Activated T-cell treated with anti-CD3 and anti-CD28 coated beads, Interleukin-2, amount 50 U/mL, for 4 hours (primary cell): ENCODE results near the gene EPHA7. TPM values are rescaled to one million over a fixed set of nuclear protein-coding genes. Genes with fewer than 3 reads are reported as not detected.

ENCODE experiments used
- ATAC-seq, 2 donors: fragments of 200-7000 bp; cut with Tn5 transposase; one replicate each; pipeline ENCODE4 v1.10.0; 2021
- DNase-seq: peaks from one replicate; pipeline ENCODE4 v3.0.0-alpha.2; 2020
- H3K27me3 Mint-ChIP-seq: one replicate; pipeline ENCODE4 v1.8.0; 2021; ENCODE audit warnings: low read depth, mixed read lengths
- H3K36me3 Mint-ChIP-seq: one replicate; pipeline ENCODE4 v1.8.0; 2022; ENCODE audit warnings: mixed read lengths; ENCODE audit not compliant: insufficient read depth
- H3K4me1 Mint-ChIP-seq: one replicate; pipeline ENCODE4 v1.8.0; 2021; ENCODE audit warnings: low read depth, mixed read lengths
- H3K4me3 Mint-ChIP-seq: one replicate; pipeline ENCODE4 v1.8.0; 2021; ENCODE audit warnings: mild to moderate bottlenecking, moderate library complexity, mixed read lengths
- H3K9me3 Mint-ChIP-seq: one replicate; pipeline ENCODE4 v1.8.0; 2021; ENCODE audit warnings: mixed read lengths
- total RNA-seq, 3 donors: library from RNA; stranded (reverse); gene quantifications; one replicate each; pipeline ENCODE4 v1.2.1, GENCODE V29; 2021

EPHA7 gene
- total RNA-seq, 3 donors from 2014 or later, result not detected

DNA sequence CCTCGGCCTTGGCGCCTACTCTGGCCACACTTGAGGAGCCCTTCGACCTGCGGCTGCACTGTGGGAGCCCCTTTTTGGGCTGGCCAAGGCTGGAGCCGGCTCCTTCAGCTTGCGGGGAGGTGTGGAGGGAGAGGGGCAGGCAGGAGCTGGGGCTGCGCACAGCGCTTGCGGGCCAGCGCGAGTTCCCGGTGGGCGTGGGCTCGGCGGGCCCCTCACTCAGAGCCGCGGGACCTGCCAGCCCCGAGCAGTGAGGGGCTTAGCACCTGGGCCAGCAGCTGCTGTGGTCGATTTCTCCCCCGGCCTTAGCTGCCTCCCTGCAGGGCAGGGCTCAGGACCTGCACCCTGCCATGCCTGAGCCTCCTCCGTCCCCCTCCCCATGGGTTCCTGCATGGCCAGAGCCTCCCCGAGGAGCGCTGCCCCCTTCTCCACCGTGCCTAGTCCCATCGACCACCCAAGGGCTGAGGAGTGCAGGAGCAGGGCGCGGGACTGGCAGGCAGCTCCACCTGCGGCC, 136.8 kb downstream of the EPHA7 start:
- ATAC-seq, result no peak
- DNase-seq, result peak; percentile 2
- H3K4me3 Mint-ChIP-seq, result no peak overlapping the region
- H3K36me3 Mint-ChIP-seq, result no peaks in the 10 kb centered on the region
- no peaks in the 10 kb centered on the region for H3K27me3 Mint-ChIP-seq
- H3K4me1 Mint-ChIP-seq, result no peaks in the 10 kb centered on the region
- H3K9me3 Mint-ChIP-seq, result peaks cover 7% of the 10 kb centered on the region

- H3K27me3 Mint-ChIP-seq, result no peaks in the 10 kb centered on the region
- peaks cover 1% of the 10 kb centered on the region for H3K9me3 Mint-ChIP-seq
- H3K36me3 Mint-ChIP-seq, result no peaks in the 10 kb centered on the region
- DNase-seq (no peak), ATAC-seq (no peak)
- H3K4me1 Mint-ChIP-seq, result no peaks in the 10 kb centered on the region
- H3K4me3 Mint-ChIP-seq, result no peak overlapping the region
These were observed 141.1 kb downstream of the EPHA7 start for GRCh38 chr6:93278241-93278640.

- Mint-ChIP-seq H3K9me3 (no peaks in the 10 kb centered on the region), H3K4me1 (no peaks in the 10 kb centered on the region), H3K27me3 (no peaks in the 10 kb centered on the region), H3K36me3 (no peaks in the 10 kb centered on the region), H3K4me3 (no peak overlapping the region)
- ATAC-seq (no peak), DNase-seq (no peak)
These were observed 146.5 kb downstream of the EPHA7 start for GRCh38 chr6:93272896-93273295.

- ATAC-seq, result no peak
- H3K27me3 Mint-ChIP-seq, result no peaks in the 10 kb centered on the region
These were observed 147.1 kb downstream of the EPHA7 start for GRCh38 chr6:93272211-93272610.

GRCh38 chr6:93266116-93266817, 153.1 kb downstream of the EPHA7 start:
- Mint-ChIP-seq H3K4me3 (no peak overlapping the region), H3K4me1 (no peaks in the 10 kb centered on the region), H3K9me3 (no peaks in the 10 kb centered on the region), H3K27me3 (no peaks in the 10 kb centered on the region), H3K36me3 (no peaks in the 10 kb centered on the region)
- DNase-seq, result no peak
- ATAC-seq, result no peak

More at GRCh38 chr6:93272211-93272610, 147.1 kb downstream of the EPHA7 start:
- Mint-ChIP-seq H3K36me3 (no peaks in the 10 kb centered on the region), H3K4me3 (no peak overlapping the region), H3K4me1 (no peaks in the 10 kb centered on the region), H3K9me3 (no peaks in the 10 kb centered on the region)
- DNase-seq, result no peak

DNA sequence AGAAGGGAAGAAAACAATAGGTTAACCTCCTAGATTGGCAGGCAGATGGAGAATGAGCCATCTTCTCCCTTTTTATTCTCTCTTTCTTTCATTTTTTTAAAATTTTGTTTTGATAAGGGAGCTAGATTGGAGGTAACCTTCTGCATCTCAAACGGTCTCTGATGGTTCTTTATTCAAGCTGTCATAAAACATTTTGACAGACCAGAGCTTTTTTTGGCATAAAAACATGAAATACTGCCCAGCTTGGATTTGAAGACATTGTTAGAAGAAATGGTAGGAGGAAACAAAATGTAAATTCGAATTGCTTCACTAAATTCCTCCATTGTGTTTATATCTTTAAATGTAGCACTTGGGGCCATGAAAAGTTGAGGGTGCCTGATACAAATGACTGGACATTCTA, 158.5 kb downstream of the EPHA7 start:
- ATAC-seq (no peak), DNase-seq (no peak)
- Mint-ChIP-seq H3K9me3 (peaks cover 2% of the 10 kb centered on the region), H3K4me1 (no peaks in the 10 kb centered on the region), H3K4me3 (no peak overlapping the region), H3K36me3 (no peaks in the 10 kb centered on the region), H3K27me3 (no peaks in the 10 kb centered on the region)

GRCh38 chr6:93259332-93259731, 160.0 kb downstream of the EPHA7 start:
- Mint-ChIP-seq H3K27me3 (no peaks in the 10 kb centered on the region), H3K4me1 (no peaks in the 10 kb centered on the region), H3K4me3 (no peak overlapping the region), H3K9me3 (peaks cover 2% of the 10 kb centered on the region), H3K36me3 (no peaks in the 10 kb centered on the region)
- ATAC-seq (no peak), DNase-seq (no peak)

- Mint-ChIP-seq H3K27me3 (no peaks in the 10 kb centered on the region), H3K9me3 (no peaks in the 10 kb centered on the region), H3K4me1 (no peaks in the 10 kb centered on the region), H3K4me3 (no peak overlapping the region), H3K36me3 (no peaks in the 10 kb centered on the region)
- no peak for ATAC-seq
- DNase-seq, result no peak
These were observed 166.4 kb downstream of the EPHA7 start for GRCh38 chr6:93252930-93253329.

GRCh38 chr6:93248631-93249030, 170.7 kb downstream of the EPHA7 start:
- Mint-ChIP-seq H3K4me1 (no peaks in the 10 kb centered on the region), H3K27me3 (no peaks in the 10 kb centered on the region), H3K36me3 (no peaks in the 10 kb centered on the region), H3K4me3 (no peak overlapping the region), H3K9me3 (no peaks in the 10 kb centered on the region)
- DNase-seq, result no peak
- no peak for ATAC-seq

GRCh38 chr6:93243231-93243778, 176.1 kb downstream of the EPHA7 start:
- Mint-ChIP-seq H3K4me1 (no peaks in the 10 kb centered on the region), H3K36me3 (no peaks in the 10 kb centered on the region), H3K4me3 (no peak overlapping the region), H3K27me3 (no peaks in the 10 kb centered on the region), H3K9me3 (peaks cover 7% of the 10 kb centered on the region)
- DNase-seq, result no peak
- ATAC-seq, result no peak

- ATAC-seq (no peak), DNase-seq (no peak)
- H3K4me3 Mint-ChIP-seq, result no peak overlapping the region
- H3K4me1 Mint-ChIP-seq, result no peaks in the 10 kb centered on the region
- no peaks in the 10 kb centered on the region for H3K36me3 Mint-ChIP-seq
- H3K9me3 Mint-ChIP-seq, result peaks cover 10% of the 10 kb centered on the region
- H3K27me3 Mint-ChIP-seq, result no peaks in the 10 kb centered on the region
These were observed 177.3 kb downstream of the EPHA7 start for GRCh38 chr6:93242049-93242448.

GRCh38 chr6:93238632-93239031, 180.7 kb downstream of the EPHA7 start:
- ATAC-seq (no peak), DNase-seq (no peak)
- Mint-ChIP-seq H3K9me3 (peaks cover 19% of the 10 kb centered on the region), H3K36me3 (no peaks in the 10 kb centered on the region), H3K4me3 (no peak overlapping the region), H3K4me1 (no peaks in the 10 kb centered on the region), H3K27me3 (no peaks in the 10 kb centered on the region)

- no peaks in the 10 kb centered on the region for H3K27me3 Mint-ChIP-seq
- H3K4me1 Mint-ChIP-seq, result no peaks in the 10 kb centered on the region
- peaks cover 15% of the 10 kb centered on the region for H3K9me3 Mint-ChIP-seq
- H3K36me3 Mint-ChIP-seq, result no peaks in the 10 kb centered on the region
- DNase-seq, result no peak
- no peak for ATAC-seq
- no peak overlapping the region for H3K4me3 Mint-ChIP-seq
These were observed 183.6 kb downstream of the EPHA7 start for GRCh38 chr6:93235775-93236174.

- Mint-ChIP-seq H3K4me1 (no peaks in the 10 kb centered on the region), H3K4me3 (no peak overlapping the region), H3K9me3 (no peaks in the 10 kb centered on the region), H3K36me3 (no peaks in the 10 kb centered on the region), H3K27me3 (no peaks in the 10 kb centered on the region)
- no peak for DNase-seq
- ATAC-seq, result no peak
These were observed 192.5 kb downstream of the EPHA7 start for GRCh38 chr6:93226822-93227221.

GRCh38 chr6:93222071-93222851, 197.1 kb downstream of the EPHA7 start:
- Mint-ChIP-seq H3K27me3 (no peaks in the 10 kb centered on the region), H3K36me3 (no peaks in the 10 kb centered on the region), H3K4me1 (no peaks in the 10 kb centered on the region), H3K9me3 (peaks cover 6% of the 10 kb centered on the region), H3K4me3 (no peak overlapping the region)
- DNase-seq (no peak), ATAC-seq (no peak)
